IMR-90 (cell line): Measurements from ENCODE around the gene CLEC16A. TPM values are rescaled to one million over a fixed set of nuclear protein-coding genes. Genes with fewer than 3 reads are reported as not detected.

Source experiments
- ATAC-seq: fragments of 200-7000 bp; cut with Tn5 transposase; 2 replicates; pipeline ENCODE4 v1.9.1; 2020; ENCODE audit warnings: low read depth, mild to moderate bottlenecking, moderate library complexity
- BruUV-seq: library from RNA; stranded (reverse); fragments of 400-500 nt; replicated peaks from 2 replicates; lab custom pipeline; 2021; lab: Mats Ljungman, UMichigan
- CTCF ChIA-PET: fragments of 300-600 bp; formaldehyde crosslinking; extraction: SDS; loops from one replicate; lab custom pipeline; 2021; ENCODE audit warnings: antibody characterized with exemption; lab: Yijun Ruan, JAX
- POLR2A ChIA-PET: fragments of 300-600 bp; sonication (Branson Sonifier 250); formaldehyde crosslinking; loops from one replicate; lab custom pipeline; 2022; ENCODE audit warnings: antibody characterized with exemption; ENCODE audit not compliant: unreplicated experiment; lab: Charles Lee
- DNase-seq: peaks from one replicate; pipeline ENCODE4 v3.0.0; 2013
- H2AFZ ChIP-seq: replicated peaks from 2 replicates; pipeline ENCODE3; 2013; ENCODE audit warnings: low read length, mild to moderate bottlenecking; ENCODE audit not compliant: poor library complexity
- H2AK5ac ChIP-seq: 2 replicates; pipeline ENCODE4 v1.6.1; 2013; ENCODE audit warnings: low read depth, low read length, inconsistent platforms
- H2AK9ac ChIP-seq: replicated peaks from 2 replicates; pipeline ENCODE3; 2013; ENCODE audit warnings: mild to moderate bottlenecking, low read depth, low read length, moderate library complexity; ENCODE audit not compliant: poor library complexity
- H2BK120ac ChIP-seq: 2 replicates; pipeline ENCODE4 v1.6.1; 2013; ENCODE audit warnings: low read depth, low read length, inconsistent platforms
- H2BK15ac ChIP-seq: 3 replicates; pipeline ENCODE4 v1.6.1; 2013; ENCODE audit warnings: low read depth, low read length, inconsistent platforms
- H2BK20ac ChIP-seq: 2 replicates; pipeline ENCODE4 v1.6.1; 2013; ENCODE audit warnings: low read depth, mild to moderate bottlenecking, inconsistent platforms, low read length, moderate library complexity
- H2BK5ac ChIP-seq: 2 replicates; pipeline ENCODE4 v1.6.1; 2013; ENCODE audit warnings: mild to moderate bottlenecking, low read depth, low read length, inconsistent platforms; ENCODE audit not compliant: poor library complexity, severe bottlenecking
- H3K14ac ChIP-seq: replicated peaks from 2 replicates; pipeline ENCODE4 v1.6.1; 2013; ENCODE audit warnings: low read depth, low read length, inconsistent platforms
- H3K18ac ChIP-seq: 2 replicates; pipeline ENCODE4 v1.6.1; 2013; ENCODE audit warnings: low read depth, low read length, control low read depth
- H3K23ac ChIP-seq: 2 replicates; pipeline ENCODE4 v1.6.1; 2013; ENCODE audit warnings: low read depth, low read length, inconsistent platforms
- H3K27ac ChIP-seq: 2 replicates; pipeline ENCODE4 v1.5.1; 2013; ENCODE audit warnings: mild to moderate bottlenecking, control low read depth, low read length; ENCODE audit not compliant: insufficient read depth
- H3K27me3 ChIP-seq: 2 replicates; pipeline ENCODE4 v1.6.1; 2013; ENCODE audit warnings: low read length; ENCODE audit not compliant: control insufficient read depth, insufficient read depth
- H3K36me3 ChIP-seq: 2 replicates; pipeline ENCODE4 v1.6.1; 2013; ENCODE audit warnings: low read length, mixed read lengths; ENCODE audit not compliant: control insufficient read depth, insufficient read depth
- H3K4ac ChIP-seq: 2 replicates; pipeline ENCODE4 v1.6.1; 2013; ENCODE audit warnings: low read depth, low read length, inconsistent platforms
- H3K4me1 ChIP-seq: 2 replicates; pipeline ENCODE4 v1.6.1; 2013; ENCODE audit warnings: low read length, mixed read lengths; ENCODE audit not compliant: control insufficient read depth, insufficient read depth
- H3K4me2 ChIP-seq: 2 replicates; pipeline ENCODE4 v1.6.1; 2013; ENCODE audit warnings: low read depth, mild to moderate bottlenecking, control low read depth, low read length, moderate library complexity
- H3K4me3 ChIP-seq: 2 replicates; pipeline ENCODE4 v1.5.1; 2013; ENCODE audit warnings: low read depth, mild to moderate bottlenecking, control low read depth, low read length, moderate library complexity; ENCODE audit not compliant: insufficient read depth
- H3K56ac ChIP-seq: 2 replicates; pipeline ENCODE4 v1.6.1; 2013; ENCODE audit warnings: low read length, inconsistent platforms; ENCODE audit not compliant: insufficient read depth; ENCODE audit errors: extremely low read depth
- H3K79me1 ChIP-seq, 2 experiments: 2 replicates each; pipeline ENCODE4 v1.6.1; 2013; ENCODE audit warnings: low read length in 2 of 2, inconsistent platforms in 1 of 2, low read depth in 1 of 2
- H3K9ac ChIP-seq: 2 replicates; pipeline ENCODE4 v1.6.1; 2013; ENCODE audit warnings: low read depth, low read length, control low read depth
- H3K9me1 ChIP-seq: 2 replicates; pipeline ENCODE4 v1.6.1; 2013; ENCODE audit warnings: low read length, inconsistent platforms; ENCODE audit not compliant: insufficient read depth
- H3K9me3 ChIP-seq: 2 replicates; pipeline ENCODE4 v1.6.1; 2013; ENCODE audit warnings: low read length; ENCODE audit not compliant: control insufficient read depth, insufficient read depth
- H4K20me1 ChIP-seq: 2 replicates; pipeline ENCODE4 v1.6.1; 2013; ENCODE audit warnings: low read length, inconsistent platforms; ENCODE audit not compliant: insufficient read depth
- H4K5ac ChIP-seq: 2 replicates; pipeline ENCODE4 v1.6.1; 2013; ENCODE audit warnings: mild to moderate bottlenecking, low read depth, low read length, control low read depth
- H4K8ac ChIP-seq, 2 experiments: 2 replicates each; pipeline ENCODE4 v1.6.1; 2013; ENCODE audit warnings: low read depth in 2 of 2, low read length in 2 of 2, control low read depth in 1 of 2, inconsistent platforms in 1 of 2
- H4K91ac ChIP-seq: 2 replicates; pipeline ENCODE4 v1.6.1; 2013; ENCODE audit warnings: low read depth, low read length, inconsistent platforms; ENCODE audit not compliant: insufficient read depth
- CEBPB ChIP-seq: IDR thresholded peaks from 2 replicates; pipeline ENCODE4 v1.6.1; 2012; ENCODE audit warnings: low read depth, low read length, improper control_type of control experiment
- SMC3 ChIP-seq: fragments of 150-350 bp; IDR thresholded peaks from 2 replicates; pipeline ENCODE4 v1.6.1; 2016; ENCODE audit warnings: low read depth, mild to moderate bottlenecking, antibody characterized with exemption, low read length, moderate library complexity
- WGBS, 2 experiments: methylation state at CpG; one replicate each; pipeline versions ENCODE4 v1.1.5 to v1.1.7; 2013; ENCODE audit warnings: missing lambda C conversion rate in 2 of 2; ENCODE audit not compliant: insufficient read length in 1 of 2; ENCODE audit errors: extremely low coverage in 2 of 2; 5-methylcytosine and 5-hydroxymethylcytosine counted together
- dilution Hi-C: fragments of 300-500 bp; cut with HindIII; formaldehyde crosslinking; loops from one replicate; pipeline ENCODE4 v1.14.3; 2018; ENCODE audit warnings: low sequenced_read_pairs; ENCODE audit not compliant: unreplicated experiment
- in situ Hi-C: fragments of 300-500 bp; cut with MboI; formaldehyde crosslinking; loops from 3 replicates; pipeline ENCODE4 v1.14.3; 2019; ENCODE audit warnings: low sequenced_read_pairs, inconsistent platforms, mixed read lengths
- intact Hi-C: fragments of 100-400 bp; cut with micrococcal nuclease; formaldehyde crosslinking; loops from 2 replicates; pipeline ENCODE4 v1.10.0; 2022
- polyA plus RNA-seq, 3 experiments: library from polyadenylated mRNA; depleted of rRNA; stranded (reverse); fragments of >200 nt; gene quantifications; 2 replicates each; pipeline ENCODE4 v1.2.3, GENCODE V29; 2012; ENCODE audit warnings: low replicate concordance in 1 of 3
- total RNA-seq: library from RNA; depleted of rRNA; stranded (reverse); fragments of >200 nt; gene quantifications from 2 replicates; pipeline ENCODE4 v1.2.3, GENCODE V29; 2012

The CLEC16A gene
- total and polyA plus RNA-seq, 2 of the 4 experiments (the other 2 are of a cell fraction) = 15.9 to 16.5 TPM

- H2AFZ ChIP-seq = no peak overlapping the region
- no peaks in the 10 kb centered on the region for H3K79me1 ChIP-seq
- H2BK5ac ChIP-seq = no peak overlapping the region
- no peak overlapping the region for H3K4me3 ChIP-seq
- no peaks in the 10 kb centered on the region for H3K27me3 ChIP-seq
- intact Hi-C loops (no loop called here), in situ Hi-C loops (no loop called here), dilution Hi-C loops (no loop called here)
- peak overlapping the region; percentile 52; the same call in 1 of the 3 replicates for H2BK15ac ChIP-seq
- H4K8ac ChIP-seq = no peak overlapping the region
- BruUV-seq = no TSS peak
- no peaks in the 10 kb centered on the region for H4K20me1 ChIP-seq
- no peak overlapping the region for H3K9ac ChIP-seq
- no peak overlapping the region for H3K4me2 ChIP-seq
- H3K9me3 ChIP-seq = peaks cover 7% of the 10 kb centered on the region
- POLR2A ChIA-PET = no interaction called here
- TF ChIP-seq SMC3 (no peak), CEBPB (no peak)
- H3K36me3 ChIP-seq = no peaks in the 10 kb centered on the region
- H3K9me1 ChIP-seq = peaks cover 5% of the 10 kb centered on the region; the same call in 1 of the 2 replicates
- peak overlapping the region; percentile 50 for H2AK9ac ChIP-seq
- no peak overlapping the region for H4K5ac ChIP-seq
- DNase-seq (no peak), ATAC-seq (no peak)
- no peak overlapping the region; the same call in 1 of the 2 replicates for H2BK20ac ChIP-seq
- no peak overlapping the region for H3K27ac ChIP-seq
- no peak overlapping the region for H2BK120ac ChIP-seq
- no peak overlapping the region for H3K56ac ChIP-seq
- 71% methylated on average over 1 of the region's 5 CpGs; no CpG with 5 or more reads in 1 of the 2 experiments for WGBS, 2 experiments
- no peak overlapping the region for H3K4ac ChIP-seq
- no peak overlapping the region for H4K91ac ChIP-seq
- no peak overlapping the region for H3K18ac ChIP-seq
- no peak overlapping the region; the same call in 1 of the 2 replicates for H2AK5ac ChIP-seq
- 0 out of 2 replicates have a peak overlapping the region, but pooled peaks have one; percentile 59 for H3K14ac ChIP-seq
- CTCF ChIA-PET = no interaction called here
- H3K23ac ChIP-seq = peak overlapping the region; percentile 58; the same call in 1 of the 2 replicates
- H3K4me1 ChIP-seq = peaks cover 2% of the 10 kb centered on the region
These were observed 247.3 kb downstream of the CLEC16A start for GRCh38 chr16:11191665-11192064.
